ENCODE data around the gene NAA25.
"Not testable (repeated sequence)": the region's sequence is repeated elsewhere in the genome, so short reads cannot be mapped to it uniquely, and the experiment has no call there.

The NAA25 gene

GRCh38 chr12:112087851-112088250, 20.7 kb downstream of the NAA25 start:
- FAIRE-seq, result no peak

GRCh38 chr12:112087055-112087850, 21.3 kb downstream of the NAA25 start:
- no peak for DNase-seq (ENCODE audit: extremely low spot score, insufficient read length, low read depth)
- no peak for FAIRE-seq

More at GRCh38 chr12:112087851-112088250, 20.7 kb downstream of the NAA25 start:
- DNase-seq (ENCODE audit: extremely low spot score, insufficient read length, low read depth), result no peak

- FAIRE-seq (no peak), DNase-seq (ENCODE audit: extremely low spot score, insufficient read length, low read depth) (no peak)
Observed at GRCh38 chr12:112066566-112066965, 42.0 kb downstream of the NAA25 start.

GRCh38 chr12:112063273-112063672, 45.3 kb downstream of the NAA25 start:
- no peak for FAIRE-seq

GRCh38 chr12:112061137-112061536, 47.4 kb downstream of the NAA25 start:
- DNase-seq (ENCODE audit: extremely low spot score, insufficient read length, low read depth), result no peak
- no peak for FAIRE-seq

More at GRCh38 chr12:112063273-112063672, 45.3 kb downstream of the NAA25 start:
- no peak for DNase-seq (ENCODE audit: extremely low spot score, insufficient read length, low read depth)

- no peak for FAIRE-seq
- DNase-seq (ENCODE audit: extremely low spot score, insufficient read length, low read depth), result no peak
Observed at GRCh38 chr12:112049351-112049750, 59.2 kb downstream of the NAA25 start.

- DNase-seq (ENCODE audit: extremely low spot score, insufficient read length, low read depth) (no peak), FAIRE-seq (no peak)
Observed at GRCh38 chr12:112046003-112046402, 62.6 kb downstream of the NAA25 start.

GRCh38 chr12:112036614-112037013, 72.0 kb downstream of the NAA25 start:
- FAIRE-seq; DNase-seq (ENCODE audit: extremely low spot score, insufficient read length, low read depth): not testable (repeated sequence)

- FAIRE-seq, result no peak
- no peak for DNase-seq (ENCODE audit: extremely low spot score, insufficient read length, low read depth)
Observed at GRCh38 chr12:112035219-112035785, 73.3 kb downstream of the NAA25 start.

- FAIRE-seq, result no peak
- DNase-seq (ENCODE audit: extremely low spot score, insufficient read length, low read depth), result no peak
Observed at GRCh38 chr12:112032292-112032691, 76.3 kb downstream of the NAA25 start.

- DNase-seq (ENCODE audit: extremely low spot score, insufficient read length, low read depth) (no peak), FAIRE-seq (no peak)
Observed at GRCh38 chr12:112031472-112031871, 77.1 kb downstream of the NAA25 start.

GRCh38 chr12:112029301-112029700, 79.3 kb downstream of the NAA25 start:
- DNase-seq (ENCODE audit: extremely low spot score, insufficient read length, low read depth), result no peak
- no peak for FAIRE-seq

GRCh38 chr12:112025808-112026375, 82.7 kb downstream of the NAA25 start:
- peak; percentile 58 for FAIRE-seq
- no peak for DNase-seq (ENCODE audit: extremely low spot score, insufficient read length, low read depth)

- FAIRE-seq (no peak), DNase-seq (ENCODE audit: extremely low spot score, insufficient read length, low read depth) (no peak)
Observed at GRCh38 chr12:112023759-112024396, 84.7 kb downstream of the NAA25 start.

- no peak for FAIRE-seq
Observed at GRCh38 chr12:112022241-112023016, 86.2 kb downstream of the NAA25 start.

GRCh38 chr12:112020947-112021457, 87.6 kb downstream of the NAA25 start:
- FAIRE-seq, result no peak
- no peak for DNase-seq (ENCODE audit: extremely low spot score, insufficient read length, low read depth)

More at GRCh38 chr12:112022241-112023016, 86.2 kb downstream of the NAA25 start:
- no peak for DNase-seq (ENCODE audit: extremely low spot score, insufficient read length, low read depth)

- FAIRE-seq (no peak), DNase-seq (ENCODE audit: extremely low spot score, insufficient read length, low read depth) (no peak)
Observed at GRCh38 chr12:112018571-112019237, 89.9 kb downstream of the NAA25 start.

GRCh38 chr12:112017041-112017440, 91.5 kb downstream of the NAA25 start:
- FAIRE-seq, result no peak

GRCh38 chr12:112015938-112016337, 92.6 kb downstream of the NAA25 start:
- FAIRE-seq (no peak), DNase-seq (ENCODE audit: extremely low spot score, insufficient read length, low read depth) (no peak)

More at GRCh38 chr12:112017041-112017440, 91.5 kb downstream of the NAA25 start:
- DNase-seq (ENCODE audit: extremely low spot score, insufficient read length, low read depth), result no peak
